PC-9 (cell line): ENCODE measurements around the gene CTIF. TPM values are rescaled to one million over a fixed set of nuclear protein-coding genes. Genes with fewer than 3 reads are reported as not detected.
A peak's percentile ranks its signal among the peaks of the same experiment; 100 is the strongest.

Experiments used
- BruUV-seq: library from RNA; stranded (reverse); fragments of 400-500 nt; replicated peaks from 2 replicates; lab custom pipeline; 2021; lab: Mats Ljungman, UMichigan
- CTCF ChIA-PET: fragments of 300-600 bp; sonication (Branson Sonifier 250); formaldehyde crosslinking; loops from one replicate; lab custom pipeline; 2022; ENCODE audit warnings: antibody characterized with exemption; lab: Charles Lee
- POLR2A ChIA-PET: fragments of 300-600 bp; sonication (Branson Sonifier 250); formaldehyde crosslinking; loops from one replicate; lab custom pipeline; 2022; ENCODE audit warnings: antibody characterized with exemption; ENCODE audit not compliant: unreplicated experiment; lab: Charles Lee
- DNase-seq, 2 experiments: peaks; one replicate each; pipeline versions ENCODE4 v3.0.0 to v3.0.0-alpha.2; 2015 to 2022; ENCODE audit warnings: mixed read lengths in 1 of 2
- H2AFZ ChIP-seq: fragments of 200-600 bp; sonication (generic); 2 replicates; pipeline ENCODE4 v1.8.1; 2017; ENCODE audit warnings: antibody characterized with exemption
- H3F3A ChIP-seq: fragments of 200-600 bp; sonication (generic); 2 replicates; pipeline ENCODE4 v1.8.1; 2017; ENCODE audit warnings: antibody characterized with exemption, mild to moderate bottlenecking, low read depth; ENCODE audit not compliant: insufficient read depth
- H3K27ac ChIP-seq: fragments of 200-600 bp; sonication (generic); 2 replicates; pipeline ENCODE4 v1.6.1; 2016; ENCODE audit warnings: mixed run types
- H3K27me3 ChIP-seq: fragments of 200-600 bp; sonication (generic); 2 replicates; pipeline ENCODE4 v1.6.1; 2016; ENCODE audit warnings: low read depth, mixed run types; ENCODE audit not compliant: insufficient read depth
- H3K36me3 ChIP-seq: fragments of 200-600 bp; sonication (generic); 2 replicates; pipeline ENCODE4 v1.6.1; 2016; ENCODE audit warnings: low read depth, mixed run types
- H3K4me1 ChIP-seq: fragments of 200-600 bp; sonication (generic); replicated peaks from 2 replicates; pipeline ENCODE4 v1.6.1; 2016; ENCODE audit warnings: mixed run types; ENCODE audit not compliant: insufficient read depth
- H3K4me2 ChIP-seq: fragments of 200-600 bp; sonication (generic); 2 replicates; pipeline ENCODE4 v1.6.1; 2017; ENCODE audit warnings: mixed run types
- H3K4me3 ChIP-seq: fragments of 200-600 bp; sonication (generic); 2 replicates; pipeline ENCODE4 v1.6.1; 2016; ENCODE audit warnings: mixed run types
- H3K79me2 ChIP-seq: fragments of 200-600 bp; sonication (generic); 2 replicates; pipeline ENCODE4 v1.6.1; 2017; ENCODE audit warnings: low read depth, mixed run types
- H3K9me2 ChIP-seq: fragments of 200-600 bp; sonication (generic); 2 replicates; pipeline ENCODE4 v1.8.1; 2017; ENCODE audit warnings: mild to moderate bottlenecking; ENCODE audit not compliant: insufficient read depth
- H3K9me3 ChIP-seq: fragments of 200-600 bp; sonication (generic); 2 replicates; pipeline ENCODE4 v1.8.1; 2016; ENCODE audit warnings: low read depth; ENCODE audit not compliant: insufficient read depth
- H4K20me1 ChIP-seq: fragments of 200-600 bp; sonication (generic); 2 replicates; pipeline ENCODE4 v1.8.1; 2017; ENCODE audit not compliant: insufficient read depth
- CTCF ChIP-seq: fragments of 200-600 bp; sonication (generic); conservative IDR thresholded peaks from 2 replicates; pipeline ENCODE4 v1.6.1; 2017; ENCODE audit warnings: mixed run types, antibody characterized with exemption, mild to moderate bottlenecking, moderate library complexity
- EZH2 ChIP-seq: fragments of 200-600 bp; sonication (generic); IDR thresholded peaks from 2 replicates; pipeline ENCODE4 v1.8.0; 2017; ENCODE audit warnings: antibody characterized with exemption, low read depth
- intact Hi-C: fragments of 100-400 bp; cut with micrococcal nuclease; formaldehyde crosslinking; loops from one replicate; pipeline ENCODE4 v1.10.0; 2022; ENCODE audit not compliant: unreplicated experiment
- total RNA-seq: library from RNA; stranded (reverse); gene quantifications from 2 replicates; pipeline ENCODE4 v1.2.3, GENCODE V29; 2021

CTIF gene
- total RNA-seq, 1 experiment from 2014 or later = 26.2 TPM

- intact Hi-C loops = no loop called here
- Histone ChIP-seq H2AFZ (no peak overlapping the region), H3F3A (no peaks in the 10 kb centered on the region), H3K4me1 (no peaks in the 10 kb centered on the region), H3K4me3 (no peak overlapping the region), H4K20me1 (no peaks in the 10 kb centered on the region), H3K9me3 (no peaks in the 10 kb centered on the region), H3K27ac (no peak overlapping the region), H3K27me3 (no peaks in the 10 kb centered on the region), H3K4me2 (no peak overlapping the region), H3K9me2 (no peaks in the 10 kb centered on the region), H3K36me3 (no peaks in the 10 kb centered on the region), H3K79me2 (no peaks in the 10 kb centered on the region)
- CTCF ChIA-PET = no interaction called here
- no TSS peak for BruUV-seq
- no peak for DNase-seq
- TF ChIP-seq EZH2 = no peak
- TF ChIP-seq CTCF = no peak
- POLR2A ChIA-PET = interaction anchor here (0.6 to 0.7 kb wide), 2 partner anchors 22 to 34 kb away, joined by 5 read pairs; no protein-coding TSS in a partner anchor
Observed at GRCh38 chr18:48601343-48601742, 62.5 kb downstream of the CTIF start.

- POLR2A ChIA-PET = no interaction called here
- CTCF ChIA-PET = no interaction called here
- TF ChIP-seq EZH2 (no peak), CTCF (no peak)
- BruUV-seq = no TSS peak
- H4K20me1 ChIP-seq = no peaks in the 10 kb centered on the region
- no peaks in the 10 kb centered on the region for H3F3A ChIP-seq
- no peaks in the 10 kb centered on the region for H3K9me2 ChIP-seq
- H3K4me2 ChIP-seq = no peak overlapping the region
- no peak for DNase-seq
- no peaks in the 10 kb centered on the region for H3K79me2 ChIP-seq
- intact Hi-C loops = no loop called here
- H3K9me3 ChIP-seq = no peaks in the 10 kb centered on the region
- H3K27ac ChIP-seq = no peak overlapping the region
- no peaks in the 10 kb centered on the region for H3K36me3 ChIP-seq
- no peaks in the 10 kb centered on the region for H3K4me1 ChIP-seq
- no peaks in the 10 kb centered on the region for H3K27me3 ChIP-seq
- no peak overlapping the region for H2AFZ ChIP-seq
- no peak overlapping the region for H3K4me3 ChIP-seq
Observed at GRCh38 chr18:48602759-48603390, 64.0 kb downstream of the CTIF start.

- no peaks in the 10 kb centered on the region for H3K27me3 ChIP-seq
- H4K20me1 ChIP-seq = no peaks in the 10 kb centered on the region
- H3K27ac ChIP-seq = no peak overlapping the region
- no peaks in the 10 kb centered on the region for H3K79me2 ChIP-seq
- no peaks in the 10 kb centered on the region for H3K9me2 ChIP-seq
- BruUV-seq = no TSS peak
- ChIA-PET CTCF (interaction anchor here (0.6 to 1.2 kb wide), 2 partner anchors 8 to 112 kb away, joined by 3 read pairs; no protein-coding TSS in a partner anchor), POLR2A (no interaction called here)
- no peak overlapping the region for H2AFZ ChIP-seq
- no peak overlapping the region for H3K4me2 ChIP-seq
- TF ChIP-seq EZH2 (no peak), CTCF (peak; percentile 43; the same call in 1 of the 2 replicates)
- H3K36me3 ChIP-seq = no peaks in the 10 kb centered on the region
- DNase-seq = peak in 1 of 2 experiments; percentile 5
- H3F3A ChIP-seq = no peaks in the 10 kb centered on the region
- no peak overlapping the region for H3K4me3 ChIP-seq
- no peaks in the 10 kb centered on the region for H3K9me3 ChIP-seq
- intact Hi-C loops = loop anchor here (1.0 to 5.0 kb wide), 2 partner anchors 113 to 129 kb away; no protein-coding TSS in a partner anchor
- H3K4me1 ChIP-seq = no peaks in the 10 kb centered on the region
Observed at GRCh38 chr18:48605408-48605845, 66.6 kb downstream of the CTIF start.
